Activated CD8-positive, alpha-beta memory T cell treated with anti-CD3 and anti-CD28 coated beads, Interleukin-2, amount 50 U/mL, for 24 hours (primary cell): Measurements from ENCODE around the gene FGFRL1.
A peak's percentile ranks its signal among the peaks of the same experiment; 100 is the strongest.
"Not testable (repeated sequence)": the region's sequence is repeated elsewhere in the genome, so short reads cannot be mapped to it uniquely, and the experiment has no call there.

ENCODE experiments used
- DNase-seq: peaks from one replicate; pipeline ENCODE4 v3.0.0-alpha.2; 2020; ENCODE audit errors: extremely low read depth

FGFRL1 gene

DNA sequence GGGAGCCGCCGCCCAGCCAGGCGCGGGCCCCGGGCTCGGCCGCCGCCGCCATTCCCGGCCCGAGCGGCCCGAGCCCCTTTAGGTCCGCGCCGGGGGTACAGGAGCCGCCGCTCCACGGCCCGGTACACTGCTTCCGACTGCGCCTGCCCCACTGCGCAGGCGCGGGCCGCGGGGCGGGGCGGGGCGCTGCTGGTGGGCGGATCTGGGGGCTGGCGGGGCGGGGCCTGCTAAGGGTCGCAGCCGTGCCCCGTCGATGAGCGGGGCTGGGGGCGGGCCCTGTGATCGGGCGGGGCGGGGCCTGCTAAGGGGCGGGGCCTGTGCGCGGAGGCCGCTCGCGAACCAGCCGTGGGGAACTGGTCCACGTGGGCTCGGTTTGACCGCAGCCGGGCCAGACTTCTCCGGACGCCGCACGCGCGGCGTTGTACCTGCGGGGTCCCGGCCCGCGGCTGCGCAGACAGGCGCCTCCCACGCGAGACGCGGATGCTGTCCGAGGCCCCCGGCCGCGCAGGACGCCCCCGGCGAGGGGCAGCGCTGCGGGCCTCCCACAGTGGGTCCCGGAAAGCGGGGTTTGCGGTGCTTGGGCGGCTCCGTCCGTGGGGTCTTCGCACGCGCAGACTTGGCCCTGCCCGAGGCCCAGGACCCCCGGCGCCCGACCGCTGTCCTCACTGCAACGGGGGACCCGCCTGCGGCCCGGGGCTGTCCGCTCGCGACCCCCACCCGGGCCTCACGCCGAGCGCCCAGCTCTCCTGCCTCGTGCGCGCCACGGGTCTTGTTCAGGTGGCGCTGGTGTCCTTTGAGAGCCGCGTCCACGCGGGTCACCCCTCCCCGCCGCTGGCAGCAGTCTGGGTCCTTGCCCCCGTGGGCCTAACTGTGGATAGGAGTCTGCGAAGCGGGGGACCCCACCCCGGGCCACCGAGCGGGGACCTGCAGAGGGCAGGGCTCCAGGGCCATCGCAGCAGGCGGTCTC is 37.7 kb upstream of the FGFRL1 start, which contains the start of gene DGKQ:
DGKQ (minus strand) TSS at position 139 of the 967 bp plus-strand sequence; CDS start at position 52, 87 bp downstream.
- peak; percentile 49 for DNase-seq

GRCh38 chr4:974668-975067 is 36.8 kb upstream of the FGFRL1 start:
- DNase-seq = no peak

DNA sequence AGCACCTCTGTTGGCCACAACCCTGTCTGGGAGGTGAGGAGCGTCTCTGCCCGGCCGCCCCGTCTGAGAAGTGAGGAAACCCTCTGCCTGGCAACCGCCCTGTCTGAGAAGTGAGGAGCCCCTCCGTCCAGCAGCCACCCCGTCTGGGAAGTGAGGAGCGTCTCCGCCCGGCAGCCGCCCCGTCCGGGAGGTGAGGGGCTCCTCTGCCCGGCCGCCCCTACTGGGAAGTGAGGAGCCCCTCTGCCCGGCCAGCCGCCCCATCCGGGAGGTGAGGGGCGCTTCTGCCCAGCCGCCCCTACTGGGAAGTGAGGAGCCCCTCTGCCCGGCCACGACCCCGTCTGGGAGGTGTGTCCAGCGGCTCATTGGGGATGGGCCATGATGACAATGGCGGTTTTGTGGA is 35.4 kb upstream of the FGFRL1 start:
- DNase-seq = not testable (repeated sequence)

DNA sequence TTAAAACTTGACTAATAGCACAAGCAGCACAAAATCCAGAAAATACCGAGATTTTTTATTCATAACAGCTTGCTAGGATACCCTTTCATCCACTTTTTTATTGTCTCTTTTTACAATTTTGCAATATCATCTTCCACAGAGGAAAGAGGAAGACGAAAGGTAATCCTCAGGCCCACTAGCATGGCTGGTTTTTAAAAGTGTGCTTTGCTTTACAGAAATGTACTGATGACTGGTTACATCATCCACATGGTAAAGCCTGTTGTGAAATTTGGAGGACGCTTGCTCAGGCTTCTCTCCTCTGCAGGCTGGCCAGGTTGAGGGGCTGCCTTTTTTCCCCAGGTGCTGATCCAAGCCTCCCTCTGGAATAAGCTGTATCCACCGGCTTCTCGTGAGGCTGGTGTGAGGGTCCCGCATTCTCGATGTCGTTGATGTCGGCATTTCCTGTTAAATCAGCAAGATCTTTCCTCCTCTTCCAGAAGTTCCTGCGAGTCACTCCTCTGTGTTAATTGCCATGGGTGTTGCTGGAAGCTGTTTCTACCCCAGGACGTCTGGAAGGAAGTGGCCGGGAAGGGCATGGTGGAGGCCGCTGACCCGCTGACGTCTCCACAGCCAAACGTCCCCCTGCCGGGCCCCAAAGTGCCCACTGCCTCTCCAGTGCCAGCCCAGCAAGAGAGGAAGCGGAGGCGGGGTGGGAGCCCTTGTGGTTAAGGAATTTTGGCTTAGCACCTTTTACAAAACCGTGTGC is 32.3 kb upstream of the FGFRL1 start:
- DNase-seq = no peak

GRCh38 chr4:982291-982690 is 29.1 kb upstream of the FGFRL1 start:
- no peak for DNase-seq

DNA sequence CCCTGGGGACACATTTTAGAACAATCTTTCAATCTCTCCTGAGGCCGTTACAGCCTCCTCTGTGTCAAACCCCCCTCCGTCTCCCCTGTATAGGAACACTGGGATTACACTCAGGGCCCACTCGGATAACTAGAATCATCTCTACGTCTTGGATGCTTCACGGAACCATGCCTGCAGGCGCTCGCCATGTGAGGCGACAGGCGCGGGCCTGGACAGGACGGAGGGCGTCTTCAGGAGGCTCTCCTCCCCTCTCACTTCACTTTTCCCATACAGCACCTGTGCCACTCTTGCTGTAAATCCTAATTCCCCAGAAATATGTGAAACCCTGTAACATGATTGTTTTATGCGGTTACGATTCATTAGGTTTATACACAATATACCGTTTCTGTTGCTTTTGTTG is 28.6 kb upstream of the FGFRL1 start:
- no peak for DNase-seq

GRCh38 chr4:984336-985054 is 26.9 kb upstream of the FGFRL1 start:
- DNase-seq = no peak

GRCh38 chr4:985123-985830 is 26.1 kb upstream of the FGFRL1 start:
- peak; percentile 35 for DNase-seq

GRCh38 chr4:986428-986878 is 25.0 kb upstream of the FGFRL1 start:
- no peak for DNase-seq

DNA sequence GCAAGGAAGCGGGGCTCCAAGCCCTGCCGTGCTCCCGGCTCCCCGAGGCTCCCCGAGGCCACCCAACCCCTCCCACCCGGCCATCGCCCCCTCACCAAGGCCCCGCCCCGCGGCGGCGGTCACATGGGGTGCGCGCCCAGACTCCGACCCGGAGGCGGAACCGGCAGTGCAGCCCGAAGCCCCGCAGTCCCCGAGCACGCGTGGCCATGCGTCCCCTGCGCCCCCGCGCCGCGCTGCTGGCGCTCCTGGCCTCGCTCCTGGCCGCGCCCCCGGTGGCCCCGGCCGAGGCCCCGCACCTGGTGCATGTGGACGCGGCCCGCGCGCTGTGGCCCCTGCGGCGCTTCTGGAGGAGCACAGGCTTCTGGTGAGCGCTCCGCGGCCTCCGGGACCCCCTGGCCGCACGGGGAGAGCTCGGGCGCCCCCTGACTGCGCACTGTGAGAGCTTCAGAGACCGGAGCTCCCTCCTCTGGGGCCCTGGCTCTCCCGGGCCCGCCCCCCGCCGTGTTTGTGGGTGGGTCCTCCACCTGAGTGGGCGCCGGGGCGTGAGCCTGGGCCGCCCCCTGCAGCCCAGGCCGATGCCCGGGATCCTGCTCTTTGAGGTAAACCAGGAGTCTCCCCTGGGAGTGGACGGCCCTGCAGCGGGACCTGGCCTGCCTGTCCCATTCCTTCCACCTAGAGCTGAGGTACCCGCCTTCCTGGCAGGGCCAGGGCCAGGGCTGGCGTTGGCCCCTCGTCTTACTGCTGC is 24.4 kb upstream of the FGFRL1 start, which contains the start of gene IDUA:
IDUA (plus strand) TSS at position 166 of the 745 bp plus-strand sequence; CDS start at position 207, 41 bp downstream.
- peak; percentile 58 for DNase-seq

GRCh38 chr4:987624-988513 is 23.6 kb upstream of the FGFRL1 start:
- DNase-seq = no peak

- DNase-seq = no peak
These were observed 22.4 kb upstream of the FGFRL1 start for GRCh38 chr4:988726-989721.

DNA sequence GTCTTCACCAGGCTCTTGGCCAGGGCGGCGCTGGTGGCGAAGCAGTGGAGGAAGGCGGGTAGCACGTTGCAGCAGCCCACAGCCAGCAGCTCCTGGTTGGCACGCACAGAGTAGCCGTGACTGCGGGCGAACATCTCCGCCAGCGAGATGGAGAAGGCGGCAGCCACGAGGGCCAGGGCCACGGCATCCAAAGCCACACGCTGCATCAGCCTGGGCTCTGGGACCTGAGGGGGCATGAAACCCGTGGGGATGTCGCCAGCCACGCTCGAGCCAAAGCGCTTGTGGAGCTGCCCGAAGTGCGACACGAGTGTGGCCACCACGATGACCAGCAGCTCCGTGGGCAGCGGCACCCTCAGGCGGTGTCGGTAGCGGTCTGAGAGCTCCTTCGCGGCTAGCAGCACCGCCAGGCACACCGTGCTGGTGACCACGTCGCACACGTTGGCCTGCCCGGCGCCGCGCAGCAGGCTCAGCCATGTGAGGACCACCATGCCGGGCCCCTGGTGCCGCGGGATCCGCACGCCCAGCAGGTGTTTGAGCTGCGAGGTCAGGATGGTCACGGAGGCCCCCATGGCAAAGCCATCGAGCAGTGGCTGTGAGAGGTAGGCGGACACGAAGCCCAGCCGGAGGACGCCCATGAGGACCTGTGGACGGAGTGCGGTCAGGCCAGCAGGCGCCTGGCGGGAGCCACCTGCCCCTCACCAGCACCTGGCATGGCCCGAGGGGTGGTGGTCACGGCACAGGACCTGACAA is 21.5 kb upstream of the FGFRL1 start:
- DNase-seq = no peak

- DNase-seq = no peak
These were observed 20.6 kb upstream of the FGFRL1 start for GRCh38 chr4:990746-991367.

DNA sequence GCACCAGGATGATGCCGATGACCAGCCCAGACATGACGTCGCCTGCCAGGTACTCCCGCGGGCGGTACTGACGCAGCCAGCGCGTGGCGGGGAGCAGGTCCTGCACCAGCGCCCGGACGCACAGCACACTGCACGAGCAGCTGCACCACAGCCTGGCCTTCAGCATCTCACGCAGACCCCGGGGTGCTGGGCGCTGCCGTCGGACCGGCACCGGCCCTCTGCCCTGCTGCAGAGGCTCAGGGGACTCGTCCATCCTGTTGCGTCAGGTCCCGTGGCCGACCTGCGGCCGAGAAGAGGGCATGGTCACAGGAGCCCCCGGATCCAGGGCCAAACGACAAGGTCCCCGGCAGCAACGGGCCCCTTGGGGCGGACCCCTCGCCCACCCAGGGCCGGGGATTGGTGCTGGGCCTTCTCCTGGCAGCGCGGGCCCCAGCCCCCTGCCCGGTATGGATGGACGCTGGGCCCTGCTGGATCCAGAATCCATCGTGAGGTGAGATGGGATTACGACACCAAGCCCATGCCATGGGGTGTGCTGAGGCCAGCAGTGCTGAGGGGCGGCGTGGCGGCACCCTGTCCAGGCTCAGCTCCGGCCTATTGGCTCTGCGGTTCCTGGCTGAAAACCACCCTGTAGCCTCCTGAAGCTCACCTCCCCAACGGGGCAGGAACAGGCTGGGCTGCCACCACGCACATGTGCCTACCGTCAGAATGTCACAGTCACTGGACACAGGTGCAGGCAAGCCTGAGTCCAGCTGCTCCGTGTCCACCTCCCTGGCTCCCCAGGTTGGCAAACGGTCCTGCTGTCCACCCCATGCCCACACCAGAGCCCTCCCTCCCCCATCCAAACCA is 19.8 kb upstream of the FGFRL1 start:
- DNase-seq = no peak
